Colonic mucosa (tissue), 4 donors: Measurements from ENCODE around the gene ERI3. TPM values are rescaled to one million over a fixed set of nuclear protein-coding genes. Genes with fewer than 3 reads are reported as not detected.
A peak's percentile ranks its signal among the peaks of the same experiment; 100 is the strongest.

ENCODE experiments used
- DNase-seq: peaks from one replicate; pipeline ENCODE4 v3.0.0-alpha.2; 2020
- H3K27ac ChIP-seq: fragments of 200-600 bp; one replicate; pipeline ENCODE4 v1.8.0; 2021
- H3K27me3 ChIP-seq: fragments of 200-600 bp; one replicate; pipeline ENCODE4 v1.8.0; 2021
- H3K36me3 ChIP-seq: fragments of 200-600 bp; one replicate; pipeline ENCODE4 v1.8.0; 2021
- H3K4me1 ChIP-seq: fragments of 200-600 bp; one replicate; pipeline ENCODE4 v1.8.0; 2021; ENCODE audit warnings: mild to moderate bottlenecking
- H3K4me3 ChIP-seq: fragments of 200-600 bp; one replicate; pipeline ENCODE4 v1.8.0; 2021
- H3K9ac ChIP-seq, 2 donors: one replicate each; pipeline ENCODE4 v1.7.0; 2013; ENCODE audit warnings: control low read depth in 2 of 2, low read depth in 2 of 2, low read length in 2 of 2
- H3K9me3 ChIP-seq: fragments of 200-600 bp; one replicate; pipeline ENCODE4 v1.8.0; 2021
- intact Hi-C: fragments of 100-400 bp; cut with DNase I; formaldehyde crosslinking; loops from one replicate; pipeline ENCODE4 v1.14.1; 2022
- total RNA-seq, 2 donors: library from RNA; stranded (reverse); fragmentation: NEBNext Ultra II Directional in 1 of 2; extraction: Animal tissue kit (Norgen Biotek cat#: 25700) in 1 of 2; gene quantifications; one replicate each; pipeline ENCODE4 v1.2.1, GENCODE V29; 2021
- TF ChIP-seq, protein P1 (sequence below): fragments of 200-600 bp; IDR thresholded peaks from one replicate; pipeline ENCODE4 v1.8.0; 2022; ENCODE audit warnings: antibody characterized with exemption, mild to moderate bottlenecking
- donor health status: healthy.
- donor health status: DM: no; HTN: no; CAD: no.
- donor health status: DM: no; HTN: no; CAD: no.

Gene ERI3
- total RNA-seq, 2 donors from 2014 or later: 29.7 to 58.2 TPM

DNA sequence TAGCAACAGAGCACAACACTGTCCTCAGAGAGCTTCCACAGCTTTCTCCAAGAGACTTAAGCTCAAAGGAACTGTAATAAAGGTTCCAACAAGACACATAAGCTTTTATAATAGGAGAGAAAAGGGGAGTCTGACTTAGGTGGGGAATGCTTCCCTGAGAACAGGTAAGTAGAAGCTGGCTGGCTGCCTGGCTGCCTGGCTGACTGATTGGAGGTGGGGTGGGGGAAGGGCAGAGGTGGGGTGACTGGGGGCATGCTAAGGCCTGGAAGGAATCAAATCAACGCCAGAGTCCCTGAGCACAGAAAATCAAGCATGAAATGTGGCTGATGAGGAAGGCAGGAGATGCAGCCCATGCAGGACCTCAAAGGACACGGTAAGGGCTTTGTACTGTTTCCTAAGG is 96.0 kb downstream of the ERI3 start:
- Histone ChIP-seq H3K36me3 (no peaks in the 10 kb centered on the region), H3K4me3 (no peak overlapping the region), H3K27ac (peak overlapping the region; percentile 23), H3K9me3 (no peaks in the 10 kb centered on the region), H3K27me3 (no peaks in the 10 kb centered on the region), H3K9ac (peak overlapping the region in 1 of 2 donors; percentile 22), H3K4me1 (peaks cover 8% of the 10 kb centered on the region)
- intact Hi-C loops: no loop called here
- DNase-seq: no peak
- TF ChIP-seq, protein P1, sequence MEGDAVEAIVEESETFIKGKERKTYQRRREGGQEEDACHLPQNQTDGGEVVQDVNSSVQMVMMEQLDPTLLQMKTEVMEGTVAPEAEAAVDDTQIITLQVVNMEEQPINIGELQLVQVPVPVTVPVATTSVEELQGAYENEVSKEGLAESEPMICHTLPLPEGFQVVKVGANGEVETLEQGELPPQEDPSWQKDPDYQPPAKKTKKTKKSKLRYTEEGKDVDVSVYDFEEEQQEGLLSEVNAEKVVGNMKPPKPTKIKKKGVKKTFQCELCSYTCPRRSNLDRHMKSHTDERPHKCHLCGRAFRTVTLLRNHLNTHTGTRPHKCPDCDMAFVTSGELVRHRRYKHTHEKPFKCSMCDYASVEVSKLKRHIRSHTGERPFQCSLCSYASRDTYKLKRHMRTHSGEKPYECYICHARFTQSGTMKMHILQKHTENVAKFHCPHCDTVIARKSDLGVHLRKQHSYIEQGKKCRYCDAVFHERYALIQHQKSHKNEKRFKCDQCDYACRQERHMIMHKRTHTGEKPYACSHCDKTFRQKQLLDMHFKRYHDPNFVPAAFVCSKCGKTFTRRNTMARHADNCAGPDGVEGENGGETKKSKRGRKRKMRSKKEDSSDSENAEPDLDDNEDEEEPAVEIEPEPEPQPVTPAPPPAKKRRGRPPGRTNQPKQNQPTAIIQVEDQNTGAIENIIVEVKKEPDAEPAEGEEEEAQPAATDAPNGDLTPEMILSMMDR: no peak

DNA sequence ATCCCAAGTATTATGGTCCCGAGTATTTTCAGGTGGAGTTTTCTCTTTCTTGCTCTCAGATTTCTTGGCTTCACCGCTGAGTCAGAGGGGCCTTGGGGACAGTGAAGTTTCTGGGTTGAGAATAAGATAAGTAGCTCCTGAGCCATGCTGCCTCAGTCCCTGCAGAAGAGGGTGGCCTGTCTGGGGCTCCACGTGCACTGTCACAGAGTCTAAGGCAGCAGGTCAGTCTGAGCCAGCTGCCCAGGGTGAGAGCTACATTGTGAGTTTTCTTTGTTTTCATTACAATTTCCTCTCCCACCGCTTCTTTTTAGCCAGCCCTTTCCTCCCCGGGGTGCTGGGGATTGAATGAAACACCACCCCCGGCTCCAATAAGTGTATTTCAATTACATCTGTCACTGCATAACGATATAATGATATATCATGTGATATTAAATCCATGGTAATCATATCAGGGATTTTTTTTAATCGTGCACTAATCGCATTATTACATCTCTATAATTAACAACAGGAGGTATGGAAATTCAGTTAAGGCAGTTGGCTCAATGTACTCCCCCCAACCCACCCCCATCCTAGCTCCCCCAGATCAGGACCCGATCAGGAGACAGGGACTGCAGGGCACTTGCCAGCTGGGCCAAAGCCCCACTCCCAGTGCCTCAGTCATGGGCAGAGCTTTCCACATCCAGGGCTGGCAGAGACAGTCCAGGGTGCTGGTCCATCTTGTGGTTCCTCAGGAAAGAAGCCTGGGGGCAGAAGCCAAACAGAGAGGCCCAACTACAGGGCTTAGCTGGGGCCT is 98.1 kb downstream of the ERI3 start:
- H3K9me3 ChIP-seq: no peaks in the 10 kb centered on the region
- no peak overlapping the region for H3K9ac ChIP-seq
- H3K27me3 ChIP-seq: no peaks in the 10 kb centered on the region
- no peak overlapping the region for H3K4me3 ChIP-seq
- H3K27ac ChIP-seq: no peak overlapping the region
- no peaks in the 10 kb centered on the region for H3K36me3 ChIP-seq
- DNase-seq: no peak
- intact Hi-C loops: no loop called here
- peaks cover 2% of the 10 kb centered on the region for H3K4me1 ChIP-seq
- TF ChIP-seq, protein P1: no peak

DNA sequence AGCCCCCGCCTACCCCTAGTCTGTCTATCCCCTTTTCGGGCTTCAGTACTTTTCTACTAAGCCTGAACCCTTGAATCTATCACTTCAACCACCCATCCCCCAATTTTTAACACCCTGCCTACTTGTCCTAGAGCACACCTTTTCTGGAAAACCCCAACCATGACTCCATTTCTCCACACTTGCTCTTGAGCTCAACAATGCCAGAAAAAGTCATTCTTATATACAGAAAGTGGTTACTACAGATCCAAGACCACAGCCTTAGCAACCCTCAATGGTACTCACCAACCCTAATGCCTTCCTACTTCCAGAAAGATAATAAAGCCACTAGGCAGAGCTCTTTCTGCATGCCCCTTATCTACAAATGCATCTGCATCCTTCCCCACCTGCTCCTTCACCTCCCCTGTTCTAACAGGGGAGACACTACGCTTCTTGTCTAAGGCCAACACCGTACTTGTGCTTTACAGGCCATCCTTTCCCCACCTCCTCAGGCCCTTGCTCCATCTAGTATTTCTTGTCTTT is 100.6 kb downstream of the ERI3 start:
- no peaks in the 10 kb centered on the region for H3K27me3 ChIP-seq
- H3K9ac ChIP-seq: no peak overlapping the region
- peaks cover 10% of the 10 kb centered on the region for H3K4me1 ChIP-seq
- no peak overlapping the region for H3K27ac ChIP-seq
- no peaks in the 10 kb centered on the region for H3K9me3 ChIP-seq
- DNase-seq: no peak
- TF ChIP-seq, protein P1: no peak
- no peak overlapping the region for H3K4me3 ChIP-seq
- intact Hi-C loops: no loop called here
- no peaks in the 10 kb centered on the region for H3K36me3 ChIP-seq

DNA sequence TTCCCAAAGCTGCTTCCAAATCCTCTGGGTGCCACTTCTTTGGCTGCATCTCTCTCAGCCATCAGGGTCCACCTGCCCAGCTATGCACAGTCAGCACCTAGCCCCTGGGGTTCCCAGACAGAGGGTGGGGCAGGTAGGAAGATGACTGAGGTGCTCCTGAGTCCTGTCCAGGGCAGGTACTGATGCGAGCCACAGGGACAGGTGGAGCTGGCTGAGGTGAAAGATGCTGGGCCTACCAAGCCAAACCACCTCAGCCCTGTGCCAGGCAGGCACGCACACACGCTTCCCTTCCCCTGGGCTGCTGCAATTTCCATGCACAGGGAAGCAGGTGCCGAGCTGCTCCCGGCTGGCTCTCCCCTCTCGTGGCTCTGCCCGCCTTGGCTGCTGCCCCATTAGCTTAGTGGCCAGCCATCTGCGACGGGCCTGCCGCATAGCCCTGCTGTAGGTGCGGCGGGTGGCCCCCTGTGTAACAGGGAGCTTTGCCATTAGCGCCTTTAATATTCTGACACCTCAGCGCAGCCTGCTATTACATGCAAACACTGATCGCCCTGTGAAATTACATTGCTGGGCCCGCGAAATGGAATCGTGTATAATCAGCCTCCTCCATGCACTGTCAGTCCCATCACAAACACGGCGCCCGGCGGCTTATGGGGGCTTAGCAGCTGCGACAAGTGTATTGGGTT is 102.9 kb downstream of the ERI3 start:
- Histone ChIP-seq H3K27me3 (no peaks in the 10 kb centered on the region), H3K4me1 (peaks cover 10% of the 10 kb centered on the region), H3K27ac (peak overlapping the region; percentile 41), H3K4me3 (no peak overlapping the region), H3K9ac (peak overlapping the region in 1 of 2 donors; percentile 13), H3K36me3 (no peaks in the 10 kb centered on the region), H3K9me3 (no peaks in the 10 kb centered on the region)
- intact Hi-C loops: no loop called here
- DNase-seq: no peak
- TF ChIP-seq, protein P1: no peak

DNA sequence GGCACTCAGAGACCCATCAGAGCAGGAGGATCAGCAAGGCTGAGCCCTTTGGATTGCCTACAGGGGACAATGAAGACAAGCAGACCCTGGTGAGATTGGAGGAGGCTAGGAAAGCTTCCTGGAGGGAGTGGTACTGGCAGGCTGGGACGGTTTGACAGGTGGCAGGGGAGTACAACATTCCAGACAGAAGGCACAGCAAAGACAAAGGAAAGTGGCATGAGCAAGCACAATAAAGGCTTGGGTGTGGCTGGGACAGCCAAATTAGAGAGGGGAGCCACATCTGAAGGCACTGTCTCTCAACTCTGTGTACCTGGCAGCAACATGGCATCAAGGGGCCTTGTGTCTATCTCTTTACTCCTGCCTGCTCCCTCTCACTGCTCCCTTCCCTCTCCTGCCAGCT is 103.6 kb downstream of the ERI3 start:
- Histone ChIP-seq H3K27ac (peak overlapping the region; percentile 41), H3K4me3 (no peak overlapping the region), H3K9ac (peak overlapping the region in 1 of 2 donors; percentile 13), H3K27me3 (no peaks in the 10 kb centered on the region), H3K4me1 (peaks cover 10% of the 10 kb centered on the region), H3K36me3 (no peaks in the 10 kb centered on the region), H3K9me3 (no peaks in the 10 kb centered on the region)
- intact Hi-C loops: no loop called here
- DNase-seq: peak; percentile 65
- TF ChIP-seq, protein P1: no peak
